ENCODE data around the gene HK3. TPM values are rescaled to one million over a fixed set of nuclear protein-coding genes. Genes with fewer than 3 reads are reported as not detected.
A peak's percentile ranks its signal among the peaks of the same experiment; 100 is the strongest.

The HK3 gene
- total RNA-seq, 6 experiments from 2014 or later, result 2.3 to 21.1 (median 9.1) TPM

DNA sequence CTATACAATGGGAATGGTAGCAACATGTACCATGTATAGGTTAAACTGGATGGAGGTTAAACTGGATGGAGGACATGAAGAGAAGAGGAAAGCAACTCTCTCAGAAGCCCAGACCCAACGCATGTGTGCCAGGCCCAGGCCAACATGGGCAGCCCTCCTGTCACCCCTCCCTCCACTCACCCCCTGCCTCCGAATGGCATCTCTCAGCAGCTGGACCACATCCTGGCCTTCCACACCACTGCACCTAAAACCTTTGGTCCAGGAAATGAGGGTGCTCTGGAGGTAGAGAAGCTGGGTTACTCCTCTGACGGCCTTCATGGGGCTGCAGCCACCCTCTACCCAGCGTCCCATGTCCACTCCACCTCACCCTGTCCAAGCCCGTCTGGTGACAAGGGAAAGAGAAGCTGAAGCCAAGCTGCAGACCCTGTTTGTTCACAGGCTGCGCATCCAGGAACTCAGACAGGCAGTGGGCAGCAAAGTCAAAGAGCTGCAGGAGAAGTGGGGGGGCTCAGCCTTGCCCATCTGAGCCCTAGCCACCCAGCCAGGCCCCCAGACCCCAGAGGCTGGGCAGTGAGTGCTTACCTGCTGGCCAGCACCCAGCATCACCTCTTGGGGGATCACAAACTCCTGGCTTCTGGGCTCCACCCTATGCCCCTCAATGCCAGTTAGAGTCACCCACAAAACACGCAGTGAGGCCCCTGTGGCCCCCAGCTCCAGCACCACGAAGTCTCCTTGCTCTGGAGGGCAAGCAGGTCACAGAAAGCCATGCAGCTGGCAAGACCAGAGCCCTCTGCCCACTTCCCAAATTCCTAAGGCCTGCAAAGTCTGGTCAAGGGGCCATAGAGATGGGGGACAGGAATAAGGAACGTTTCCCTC lies 8.5 kb downstream of the HK3 start:
- Histone ChIP-seq H3K4me1 (no peaks in the 10 kb centered on the region), H3K4me3 (no peak overlapping the region), H3K9me3 (no peaks in the 10 kb centered on the region), H3K27me3 (no peaks in the 10 kb centered on the region), H3K36me3 (no peaks in the 10 kb centered on the region), H3K27ac (no peak overlapping the region)
- no peak for TF ChIP-seq POLR2A (IDR thresholded peaks at IDR 0.05)
- TF ChIP-seq, protein P1, sequence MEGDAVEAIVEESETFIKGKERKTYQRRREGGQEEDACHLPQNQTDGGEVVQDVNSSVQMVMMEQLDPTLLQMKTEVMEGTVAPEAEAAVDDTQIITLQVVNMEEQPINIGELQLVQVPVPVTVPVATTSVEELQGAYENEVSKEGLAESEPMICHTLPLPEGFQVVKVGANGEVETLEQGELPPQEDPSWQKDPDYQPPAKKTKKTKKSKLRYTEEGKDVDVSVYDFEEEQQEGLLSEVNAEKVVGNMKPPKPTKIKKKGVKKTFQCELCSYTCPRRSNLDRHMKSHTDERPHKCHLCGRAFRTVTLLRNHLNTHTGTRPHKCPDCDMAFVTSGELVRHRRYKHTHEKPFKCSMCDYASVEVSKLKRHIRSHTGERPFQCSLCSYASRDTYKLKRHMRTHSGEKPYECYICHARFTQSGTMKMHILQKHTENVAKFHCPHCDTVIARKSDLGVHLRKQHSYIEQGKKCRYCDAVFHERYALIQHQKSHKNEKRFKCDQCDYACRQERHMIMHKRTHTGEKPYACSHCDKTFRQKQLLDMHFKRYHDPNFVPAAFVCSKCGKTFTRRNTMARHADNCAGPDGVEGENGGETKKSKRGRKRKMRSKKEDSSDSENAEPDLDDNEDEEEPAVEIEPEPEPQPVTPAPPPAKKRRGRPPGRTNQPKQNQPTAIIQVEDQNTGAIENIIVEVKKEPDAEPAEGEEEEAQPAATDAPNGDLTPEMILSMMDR (IDR thresholded peaks at IDR 0.05), result no peak
- 47% methylated on average over 3 of the region's 9 CpGs for WGBS (ENCODE audit: insufficient coverage, low coverage, low lambda C conversion rate, missing lambda C conversion rate)
- DNase-seq, result peak in 1 of 3 donors; percentile 33
- intact Hi-C loops (cut with DNase I), result no loop called here
- ATAC-seq, result no peak

- H3K9me3 ChIP-seq, result no peaks in the 10 kb centered on the region
- no peaks in the 10 kb centered on the region for H3K4me1 ChIP-seq
- no peak overlapping the region for H3K4me3 ChIP-seq
- DNase-seq, result peak in 1 of 3 donors; percentile 39
- intact Hi-C loops (cut with DNase I), result no loop called here
- no peaks in the 10 kb centered on the region for H3K27me3 ChIP-seq
- TF ChIP-seq, protein P1 (IDR thresholded peaks at IDR 0.05), result no peak
- no peak for TF ChIP-seq POLR2A (IDR thresholded peaks at IDR 0.05)
- H3K36me3 ChIP-seq, result no peaks in the 10 kb centered on the region
- H3K27ac ChIP-seq, result no peak overlapping the region
- ATAC-seq, result no peak
- WGBS (ENCODE audit: insufficient coverage, low coverage, low lambda C conversion rate, missing lambda C conversion rate), result 84% methylated on average over 6 of the region's 24 CpGs
Observed at GRCh38 chr5:176889321-176890280, 9.5 kb downstream of the HK3 start.

GRCh38 chr5:176888865-176889165 lies 10.3 kb downstream of the HK3 start:
- intact Hi-C loops (cut with DNase I), result no loop called here
- WGBS (ENCODE audit: insufficient coverage, low coverage, low lambda C conversion rate, missing lambda C conversion rate), result no CpG with 5 or more reads among the region's 1 CpG
- TF ChIP-seq, protein P1 (IDR thresholded peaks at IDR 0.05), result no peak
- no peak overlapping the region for H3K27ac ChIP-seq
- ATAC-seq (no peak), DNase-seq (no peak)
- H3K36me3 ChIP-seq, result no peaks in the 10 kb centered on the region
- H3K9me3 ChIP-seq, result no peaks in the 10 kb centered on the region
- no peaks in the 10 kb centered on the region for H3K4me1 ChIP-seq
- no peak overlapping the region for H3K4me3 ChIP-seq
- H3K27me3 ChIP-seq, result no peaks in the 10 kb centered on the region

DNA sequence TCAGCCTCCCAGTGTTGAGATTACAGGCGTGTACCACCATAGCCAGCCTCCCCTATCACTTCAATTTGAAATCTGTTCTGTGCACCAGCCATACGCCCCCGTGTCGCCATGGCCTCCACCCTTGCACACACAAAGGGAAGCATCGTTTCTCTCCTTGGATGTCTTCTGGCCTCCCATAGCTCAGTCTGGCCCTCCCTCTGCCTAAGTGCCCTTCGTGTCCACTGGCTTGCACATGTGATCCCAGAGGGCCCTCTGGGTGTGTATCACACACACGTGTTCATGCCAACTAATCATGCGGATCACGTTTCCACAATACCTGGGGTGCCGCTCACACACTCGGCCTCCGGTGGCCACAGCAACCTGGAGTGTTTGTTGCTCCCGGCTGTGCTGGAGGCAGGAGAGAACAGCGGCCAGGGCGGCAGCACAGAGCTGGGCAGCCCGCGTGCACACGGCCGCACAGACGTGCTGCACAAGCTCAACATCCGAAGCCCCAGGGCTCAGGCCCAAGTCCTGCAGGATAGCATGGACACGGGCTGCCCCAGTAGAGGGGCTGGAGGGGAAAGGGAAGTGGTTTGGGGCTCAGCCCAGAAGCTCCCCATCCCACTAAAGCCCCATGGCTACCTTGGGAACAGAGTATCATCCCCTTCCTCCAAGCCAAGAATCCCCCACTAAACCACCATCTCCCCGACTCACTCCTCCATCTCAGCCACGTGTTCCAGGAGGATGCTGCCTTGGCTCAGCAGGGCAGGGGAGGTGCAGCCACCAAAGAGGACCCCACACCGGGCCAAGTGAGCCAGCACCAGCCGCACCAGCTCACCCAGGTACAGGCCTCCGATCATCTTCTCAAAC lies 10.9 kb downstream of the HK3 start:
- ATAC-seq, result no peak
- TF ChIP-seq, protein P1 (IDR thresholded peaks at IDR 0.05), result no peak
- TF ChIP-seq POLR2A (IDR thresholded peaks at IDR 0.05), result no peak
- peak in 1 of 3 donors; percentile 33 for DNase-seq
- no peak overlapping the region for H3K4me3 ChIP-seq
- H3K27ac ChIP-seq, result no peak overlapping the region
- 65% methylated on average over 11 of the region's 27 CpGs for WGBS (ENCODE audit: insufficient coverage, low coverage, low lambda C conversion rate, missing lambda C conversion rate)
- no peaks in the 10 kb centered on the region for H3K9me3 ChIP-seq
- no peaks in the 10 kb centered on the region for H3K36me3 ChIP-seq
- H3K4me1 ChIP-seq, result no peaks in the 10 kb centered on the region
- intact Hi-C loops (cut with DNase I), result no loop called here
- no peaks in the 10 kb centered on the region for H3K27me3 ChIP-seq

All from right lobe of liver (tissue), 6 donors.